GM21737 (cell line): Measurements from ENCODE around the gene LYPD5.
A peak's percentile ranks its signal among the peaks of the same experiment; 100 is the strongest.
"Not testable (repeated sequence)": the region's sequence is repeated elsewhere in the genome, so short reads cannot be mapped to it uniquely, and the experiment has no call there.

Experiments
- ATAC-seq: cut with Tn5 transposase; IDR thresholded peaks from one replicate; pipeline ENCODE4 v1.9.1; 2021; ENCODE audit warnings: mild to moderate bottlenecking, moderate library complexity; ENCODE audit not compliant: unreplicated experiment

The LYPD5 gene

GRCh38 chr19:43802216-43802951, at the start of gene LYPD5:
LYPD5 (minus strand) TSS chr19:43802447; CDS start chr19:43802380, 67 bp downstream.
- no peak for ATAC-seq

GRCh38 chr19:43848821-43849220, 46.6 kb upstream of the LYPD5 start:
- no peak for ATAC-seq

- no peak for ATAC-seq
These were observed 45.6 kb upstream of the LYPD5 start for GRCh38 chr19:43847884-43848283.

- ATAC-seq, result no peak
These were observed 45.0 kb upstream of the LYPD5 start for GRCh38 chr19:43847246-43847645.

GRCh38 chr19:43842007-43842406, 39.8 kb upstream of the LYPD5 start:
- ATAC-seq, result no peak

GRCh38 chr19:43839139-43839538, 36.9 kb upstream of the LYPD5 start:
- ATAC-seq, result no peak

- ATAC-seq, result peak; percentile 81
These were observed 24.8 kb upstream of the LYPD5 start, which contains the start of gene ZNF283 for GRCh38 chr19:43826787-43827754. ZNF283 (plus strand) TSS chr19:43827321; CDS start chr19:43833505, 6,184 bp downstream.

- not testable (repeated sequence) for ATAC-seq
These were observed 22.3 kb upstream of the LYPD5 start for GRCh38 chr19:43824572-43824971.

- ATAC-seq, result not testable (repeated sequence)
These were observed 21.6 kb upstream of the LYPD5 start for GRCh38 chr19:43823856-43824255.

- no peak for ATAC-seq
These were observed 18.6 kb upstream of the LYPD5 start for GRCh38 chr19:43820884-43821215.

- no peak for ATAC-seq
These were observed 18.0 kb upstream of the LYPD5 start for GRCh38 chr19:43820098-43820883.

GRCh38 chr19:43818500-43818899, 16.3 kb upstream of the LYPD5 start:
- ATAC-seq, result no peak

- not testable (repeated sequence) for ATAC-seq
These were observed 15.2 kb upstream of the LYPD5 start for GRCh38 chr19:43817454-43817853.

- ATAC-seq, result no peak
These were observed 12.6 kb upstream of the LYPD5 start for GRCh38 chr19:43814663-43815352.

- ATAC-seq, result no peak
These were observed 10.4 kb upstream of the LYPD5 start for GRCh38 chr19:43812688-43813087.

- no peak for ATAC-seq
These were observed 10.0 kb upstream of the LYPD5 start for GRCh38 chr19:43812259-43812658.

GRCh38 chr19:43811837-43812236, 9.6 kb upstream of the LYPD5 start:
- ATAC-seq, result no peak

GRCh38 chr19:43809762-43810696, 7.8 kb upstream of the LYPD5 start:
- ATAC-seq, result no peak

- no peak for ATAC-seq
These were observed 5.4 kb upstream of the LYPD5 start for GRCh38 chr19:43807651-43808050.
